GM12892 (cell line): ENCODE results near the gene ARHGAP15.

Experiments
- POLR2A ChIP-seq: IDR thresholded peaks from 2 replicates; pipeline ENCODE4 v1.6.1; 2011; ENCODE audit warnings: low read depth, low read length, control low read depth
- TAF1 ChIP-seq: IDR thresholded peaks from 2 replicates; pipeline ENCODE4 v1.6.1; 2011; ENCODE audit warnings: low read depth, mild to moderate bottlenecking, control low read depth, low read length, borderline replicate concordance

- TF ChIP-seq TAF1 (no peak), POLR2A (no peak)
Observed at GRCh38 chr2:143577489-143577888, 448.3 kb downstream of the ARHGAP15 start.
